Activated T-helper 9 cell treated with anti-CD3 and anti-CD28 coated beads, Interleukin-2, amount 50 U/mL, for 16 hours (primary cell): ENCODE measurements around the gene KLHL34.

Experiments
- DNase-seq: peaks from one replicate; pipeline ENCODE4 v3.0.0-alpha.2; 2020; ENCODE audit warnings: low read depth

KLHL34 gene

DNA sequence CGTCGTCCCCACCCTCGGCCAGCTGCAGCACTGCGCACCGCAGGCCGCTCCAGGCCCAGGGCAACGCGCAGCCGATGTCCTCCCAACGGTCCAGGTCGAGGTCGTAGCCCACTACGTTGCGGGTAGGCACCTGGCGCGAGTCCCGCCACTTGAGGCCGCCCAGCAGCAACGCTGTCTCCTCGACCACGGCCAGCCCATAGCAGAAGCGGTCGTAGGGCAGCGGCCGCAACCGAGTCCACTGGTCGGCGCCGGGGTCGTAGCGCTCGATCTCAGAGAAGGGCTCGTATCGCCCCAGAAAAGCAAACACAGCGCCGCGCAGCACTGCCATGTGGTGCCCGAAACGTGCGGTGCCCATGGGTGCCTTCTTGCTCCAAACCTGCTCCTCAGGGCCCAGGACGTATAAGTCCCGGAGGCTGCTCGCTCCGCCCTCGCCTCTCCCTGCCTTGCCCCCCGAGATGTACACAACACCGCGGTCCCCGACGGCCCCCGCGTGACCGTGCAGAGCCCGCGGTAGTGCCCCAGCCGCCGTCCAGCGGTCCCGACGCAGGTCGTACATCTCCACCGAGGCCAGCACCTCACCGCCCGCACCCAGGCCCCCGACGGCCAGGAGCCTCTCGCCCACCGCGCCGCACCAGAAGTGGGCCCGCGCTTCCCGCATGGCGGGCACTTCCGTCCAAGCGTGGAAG lies 2.1 kb downstream of the KLHL34 start:
- DNase-seq, result no peak

DNA sequence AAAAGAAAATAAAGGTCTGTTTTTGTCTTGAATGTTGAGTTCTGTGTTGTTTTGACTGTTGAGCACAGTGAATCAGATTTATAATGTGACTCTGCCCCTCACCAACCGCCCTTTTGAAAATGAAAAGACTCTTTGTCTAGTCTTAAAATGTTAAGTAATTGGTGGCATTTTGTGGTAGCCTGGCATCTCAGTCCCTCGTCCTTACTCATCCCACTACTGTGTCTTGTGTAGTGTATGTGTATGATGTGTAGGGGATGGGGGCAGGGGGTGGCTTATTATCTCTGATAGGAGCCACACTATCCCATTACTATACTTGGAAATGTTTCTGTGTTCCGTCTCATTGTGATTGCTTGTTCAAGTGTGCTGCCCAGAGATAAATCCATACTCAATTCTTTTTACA lies 12.2 kb downstream of the KLHL34 start:
- DNase-seq, result no peak

DNA sequence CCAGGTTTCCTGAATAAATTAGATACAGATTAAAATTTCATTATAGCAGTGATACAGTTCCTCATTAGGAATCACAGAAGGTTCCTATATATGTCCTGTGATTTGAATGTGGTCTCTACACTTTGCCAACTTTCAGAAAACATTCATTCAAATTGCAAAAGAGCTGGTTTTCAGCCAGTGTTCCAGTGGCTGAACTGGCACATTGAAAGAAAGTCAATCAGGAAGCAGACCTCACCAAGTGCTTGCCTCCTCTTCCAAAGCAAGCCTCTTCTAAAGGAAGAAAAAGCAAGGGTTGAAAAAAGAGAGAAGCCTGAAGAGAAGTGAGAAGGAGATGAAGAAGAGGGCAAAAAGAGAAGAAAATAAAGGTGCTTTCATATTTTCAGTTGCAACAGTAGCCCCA lies 12.7 kb downstream of the KLHL34 start:
- DNase-seq, result no peak

DNA sequence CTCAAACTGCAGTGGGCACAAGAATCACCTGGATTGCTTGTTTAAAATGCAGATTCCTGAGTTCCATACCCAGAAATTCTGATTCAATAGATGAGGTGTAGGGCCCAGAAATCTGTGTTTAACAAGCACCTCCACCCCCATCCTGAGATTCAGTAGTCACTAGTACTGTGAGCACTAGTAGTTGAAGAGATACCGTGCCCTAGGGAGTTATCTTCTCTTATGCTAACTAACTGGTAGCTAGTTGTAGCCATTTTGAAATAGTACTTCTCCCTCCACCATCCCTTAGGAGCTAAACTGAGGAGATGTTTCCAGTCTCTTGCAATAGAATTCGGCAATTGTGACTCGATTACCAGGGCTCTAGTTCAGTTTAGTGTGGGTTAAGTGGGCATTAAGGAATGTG lies 18.4 kb downstream of the KLHL34 start:
- DNase-seq, result no peak

DNA sequence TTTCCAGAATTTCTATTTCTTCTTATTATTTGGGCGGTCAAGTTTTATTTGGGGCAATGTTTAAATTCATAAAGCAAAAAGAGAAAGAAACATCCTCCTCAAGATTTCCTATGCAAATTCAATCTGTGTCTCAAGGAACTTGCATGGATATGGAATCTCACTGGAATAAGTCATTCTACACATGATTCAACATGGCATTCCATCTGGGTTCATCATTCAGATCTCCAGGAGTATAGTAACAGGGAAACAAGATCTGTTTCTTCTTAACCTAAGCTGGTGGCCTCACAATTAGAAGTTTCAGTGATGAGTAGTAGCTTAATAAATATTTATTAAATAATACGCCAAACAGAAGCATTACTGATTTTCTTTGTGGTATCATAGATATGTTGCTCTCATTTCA lies 19.8 kb downstream of the KLHL34 start:
- DNase-seq, result no peak

- DNase-seq, result no peak
Measured at GRCh38 chrX:21632027-21632426, 26.1 kb downstream of the KLHL34 start.

- DNase-seq, result no peak
Measured at GRCh38 chrX:21623778-21624501, 34.2 kb downstream of the KLHL34 start.

GRCh38 chrX:21620234-21620633 lies 37.9 kb downstream of the KLHL34 start:
- no peak for DNase-seq

GRCh38 chrX:21616386-21616785 lies 41.7 kb downstream of the KLHL34 start:
- no peak for DNase-seq

DNA sequence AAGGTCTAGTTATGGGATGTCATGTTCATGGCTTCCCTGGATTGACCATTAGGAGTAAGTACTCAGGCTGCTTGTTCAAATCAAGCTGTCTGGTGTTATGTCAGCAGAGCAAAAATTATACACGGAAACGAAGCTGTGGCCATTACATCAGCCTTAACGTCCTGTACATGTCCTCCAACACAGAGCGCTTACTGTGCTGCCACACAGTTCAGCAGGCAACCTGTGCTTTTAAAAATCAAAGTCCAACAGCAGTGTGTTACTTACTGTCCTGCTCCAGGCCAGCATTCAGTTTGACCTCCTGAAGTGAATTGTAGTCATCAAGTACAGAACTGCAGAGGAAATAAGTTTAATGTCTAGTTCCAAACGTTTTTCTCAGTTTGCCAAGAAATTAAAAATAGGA lies 46.0 kb downstream of the KLHL34 start:
- DNase-seq, result no peak

DNA sequence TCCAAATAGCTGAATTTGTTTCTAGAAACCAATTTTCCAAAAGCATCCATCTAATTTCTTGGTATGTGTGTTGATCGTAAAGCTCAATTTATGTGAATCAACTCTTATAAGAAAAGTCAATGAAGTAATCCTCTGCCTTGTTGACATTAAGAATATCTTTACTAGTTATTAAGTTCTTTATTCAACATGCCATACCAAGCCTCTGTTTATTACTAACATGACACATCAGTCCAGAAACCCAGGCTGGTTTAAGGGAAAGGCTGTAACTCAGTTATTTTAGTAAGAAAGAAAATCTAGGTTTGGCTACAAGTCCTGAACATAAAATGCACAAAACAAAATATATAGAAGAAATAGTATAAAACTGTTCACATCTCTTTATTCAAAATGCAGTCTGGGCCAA lies 48.0 kb downstream of the KLHL34 start:
- no peak for DNase-seq

- DNase-seq, result no peak
Measured at GRCh38 chrX:21606002-21606401, 52.1 kb downstream of the KLHL34 start.
